Muscle of back (tissue), 13 donors: ENCODE measurements around the gene ADCY10. TPM values are rescaled to one million over a fixed set of nuclear protein-coding genes. Genes with fewer than 3 reads are reported as not detected.
A peak's percentile ranks its signal among the peaks of the same experiment; 100 is the strongest.
"Not testable (repeated sequence)": the region's sequence is repeated elsewhere in the genome, so short reads cannot be mapped to it uniquely, and the experiment has no call there.

Experiments
- DNase-seq, 3 donors: peaks; one replicate each; pipeline versions ENCODE4 v3.0.0 to v3.0.0-alpha.2; 2013
- long read RNA-seq, 9 donors: transcript quantifications; one replicate each; lab custom pipeline, GENCODE V29; 2026
- polyA plus RNA-seq, 10 donors: library from polyadenylated mRNA; unstranded; fragments of 120-200 nt; gene quantifications; one replicate each; pipeline ENCODE4 v1.2.1, GENCODE V29; 2013; ENCODE audit not compliant: insufficient read length in 10 of 10

The ADCY10 gene, protein sequence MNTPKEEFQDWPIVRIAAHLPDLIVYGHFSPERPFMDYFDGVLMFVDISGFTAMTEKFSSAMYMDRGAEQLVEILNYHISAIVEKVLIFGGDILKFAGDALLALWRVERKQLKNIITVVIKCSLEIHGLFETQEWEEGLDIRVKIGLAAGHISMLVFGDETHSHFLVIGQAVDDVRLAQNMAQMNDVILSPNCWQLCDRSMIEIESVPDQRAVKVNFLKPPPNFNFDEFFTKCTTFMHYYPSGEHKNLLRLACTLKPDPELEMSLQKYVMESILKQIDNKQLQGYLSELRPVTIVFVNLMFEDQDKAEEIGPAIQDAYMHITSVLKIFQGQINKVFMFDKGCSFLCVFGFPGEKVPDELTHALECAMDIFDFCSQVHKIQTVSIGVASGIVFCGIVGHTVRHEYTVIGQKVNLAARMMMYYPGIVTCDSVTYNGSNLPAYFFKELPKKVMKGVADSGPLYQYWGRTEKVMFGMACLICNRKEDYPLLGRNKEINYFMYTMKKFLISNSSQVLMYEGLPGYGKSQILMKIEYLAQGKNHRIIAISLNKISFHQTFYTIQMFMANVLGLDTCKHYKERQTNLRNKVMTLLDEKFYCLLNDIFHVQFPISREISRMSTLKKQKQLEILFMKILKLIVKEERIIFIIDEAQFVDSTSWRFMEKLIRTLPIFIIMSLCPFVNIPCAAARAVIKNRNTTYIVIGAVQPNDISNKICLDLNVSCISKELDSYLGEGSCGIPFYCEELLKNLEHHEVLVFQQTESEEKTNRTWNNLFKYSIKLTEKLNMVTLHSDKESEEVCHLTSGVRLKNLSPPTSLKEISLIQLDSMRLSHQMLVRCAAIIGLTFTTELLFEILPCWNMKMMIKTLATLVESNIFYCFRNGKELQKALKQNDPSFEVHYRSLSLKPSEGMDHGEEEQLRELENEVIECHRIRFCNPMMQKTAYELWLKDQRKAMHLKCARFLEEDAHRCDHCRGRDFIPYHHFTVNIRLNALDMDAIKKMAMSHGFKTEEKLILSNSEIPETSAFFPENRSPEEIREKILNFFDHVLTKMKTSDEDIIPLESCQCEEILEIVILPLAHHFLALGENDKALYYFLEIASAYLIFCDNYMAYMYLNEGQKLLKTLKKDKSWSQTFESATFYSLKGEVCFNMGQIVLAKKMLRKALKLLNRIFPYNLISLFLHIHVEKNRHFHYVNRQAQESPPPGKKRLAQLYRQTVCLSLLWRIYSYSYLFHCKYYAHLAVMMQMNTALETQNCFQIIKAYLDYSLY (N-terminal part only)
- under 1 TPM in 8 of 10 donors, not detected in 2; 0.04 to 0.37 (median 0.13) TPM for polyA plus RNA-seq
- long read RNA-seq, donor 1 = 0 reads
- long read RNA-seq, donor 2 = 0 reads
- long read RNA-seq, donor 3 = 0 reads
- long read RNA-seq, donor 4 = 0 reads
- long read RNA-seq, donor 5 = 0 reads
- long read RNA-seq, donor 6 = 0 reads
- long read RNA-seq, donor 7 = 0 reads
- long read RNA-seq, donor 8 = 0 reads
- long read RNA-seq, donor 9 = 0 reads

DNA sequence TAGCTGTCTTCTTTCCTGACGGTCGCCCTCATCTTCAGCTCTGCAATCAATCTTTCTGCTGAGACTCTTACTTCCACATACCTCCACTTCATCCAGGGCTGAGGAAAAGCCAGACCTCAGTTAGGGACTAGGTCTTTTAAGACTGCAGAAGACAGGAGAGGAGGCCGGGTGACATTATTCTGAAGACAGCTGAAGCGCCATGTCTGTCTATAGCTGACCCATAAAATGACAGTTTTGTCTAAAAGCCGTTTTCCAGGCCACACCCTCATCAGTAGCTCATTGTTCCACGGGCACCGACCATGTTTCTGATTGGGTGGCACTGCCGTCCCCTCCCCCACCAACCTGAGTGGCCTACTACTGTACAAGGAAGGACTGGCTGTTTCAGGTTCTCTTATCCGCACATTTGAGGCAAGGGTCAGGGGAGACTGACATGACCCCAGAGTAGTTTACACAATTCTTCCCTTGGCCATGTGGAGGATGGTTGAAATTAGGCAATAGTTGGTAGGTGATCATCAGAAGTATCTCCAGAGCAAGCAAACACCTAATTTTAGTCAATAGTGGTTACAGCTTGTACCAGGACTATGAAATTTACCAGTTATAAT is at the start of gene ADCY10:
ADCY10 (minus strand) TSS at position 240 of the 602 bp plus-strand sequence. CDS start 8,994 bp downstream, outside the sequence.
- no peak for DNase-seq

DNA sequence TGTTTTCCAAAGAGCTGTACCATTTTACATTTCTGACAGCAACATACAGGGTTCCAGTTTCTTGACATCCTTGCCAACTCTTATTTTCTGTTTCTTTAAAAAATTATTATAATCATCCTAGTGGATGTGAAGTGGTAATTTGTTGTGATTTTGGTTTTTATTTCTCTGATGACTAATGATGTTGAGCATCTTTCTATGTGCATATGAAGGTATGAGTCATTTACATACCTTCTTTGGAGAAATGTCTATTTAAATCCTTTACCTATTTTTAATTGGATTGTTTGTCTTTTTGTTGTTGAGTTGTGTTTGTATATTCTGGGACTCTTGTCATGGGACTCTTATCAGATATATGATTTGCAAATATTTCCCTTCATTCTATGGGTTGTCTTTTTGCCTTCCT is 43.8 kb upstream of the ADCY10 start:
- no peak for DNase-seq

DNA sequence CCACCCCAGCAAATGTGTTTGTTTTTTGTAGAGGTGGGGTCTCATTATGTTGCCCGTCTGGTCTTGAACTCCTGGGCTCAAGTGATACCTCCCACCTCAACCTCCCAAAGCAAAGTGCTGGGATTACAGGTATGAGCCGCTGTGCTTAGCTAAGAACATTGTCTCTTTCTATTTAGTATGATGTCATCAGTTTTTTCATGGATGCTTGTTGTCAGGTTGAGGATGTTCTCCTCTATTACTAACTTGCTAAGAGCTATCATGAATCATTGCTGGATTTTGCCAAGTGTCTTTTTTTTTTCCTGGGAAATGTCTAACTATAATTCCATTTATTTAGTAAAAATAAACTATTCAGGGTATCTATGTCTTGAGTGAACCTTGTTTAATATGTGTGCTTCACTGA is 42.0 kb upstream of the ADCY10 start:
- no peak for DNase-seq

DNA sequence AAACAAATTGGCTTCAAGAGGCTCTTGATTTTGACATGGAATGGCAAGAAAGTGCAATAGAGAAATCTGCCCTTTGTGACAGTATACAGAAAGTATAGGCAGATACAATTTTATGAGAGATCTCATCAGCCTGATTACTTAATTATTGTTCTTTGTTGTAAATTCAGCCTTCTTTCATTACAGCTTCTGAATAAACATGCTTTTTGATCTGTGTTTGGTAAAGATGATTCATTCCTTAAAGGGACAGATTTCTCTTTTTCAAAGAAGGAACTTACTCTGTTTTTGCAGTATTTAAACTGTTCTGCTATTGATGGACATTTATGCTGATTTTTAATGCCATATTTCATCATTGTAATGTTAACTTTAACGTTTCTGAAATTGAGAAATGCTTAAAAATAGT is 36.6 kb upstream of the ADCY10 start:
- DNase-seq = no peak

DNA sequence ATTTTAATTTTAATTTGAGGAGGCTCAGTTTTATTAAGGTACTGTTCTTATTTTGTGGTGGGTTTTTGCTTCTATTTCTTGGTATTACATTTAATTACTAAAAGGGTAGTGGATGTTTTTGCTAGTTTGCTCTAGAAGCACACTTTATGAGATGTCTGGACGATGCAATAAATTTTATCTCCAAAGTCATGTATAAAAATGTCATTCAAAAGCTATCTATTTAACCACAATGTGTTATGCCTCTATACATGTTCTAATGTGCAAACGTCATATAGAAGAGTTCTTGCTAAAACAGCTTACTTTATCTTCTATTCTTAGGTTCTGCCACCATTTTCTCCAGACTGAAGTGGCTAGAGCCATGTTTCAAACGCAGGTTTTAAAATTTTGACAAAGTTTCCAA is 35.9 kb upstream of the ADCY10 start:
- DNase-seq = no peak

DNA sequence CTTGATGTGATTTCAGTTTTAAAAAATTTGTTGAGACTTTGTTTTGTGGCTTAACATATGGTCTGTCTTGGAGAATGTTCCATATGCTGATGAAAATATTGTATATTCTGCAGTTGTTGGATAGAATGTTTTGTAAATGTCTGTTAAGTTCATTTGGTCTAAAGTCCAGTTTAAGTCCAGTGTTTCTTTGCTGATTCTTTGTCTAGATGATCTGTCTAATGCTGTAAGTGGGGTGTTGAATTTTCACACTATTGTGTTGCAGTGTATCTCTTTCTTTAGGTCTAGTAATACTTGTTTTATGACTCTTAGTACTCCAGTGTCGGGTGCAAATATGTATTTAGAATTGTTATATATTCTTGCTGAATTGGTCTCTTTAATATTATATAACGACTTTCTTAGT is 33.8 kb upstream of the ADCY10 start:
- DNase-seq = no peak

DNA sequence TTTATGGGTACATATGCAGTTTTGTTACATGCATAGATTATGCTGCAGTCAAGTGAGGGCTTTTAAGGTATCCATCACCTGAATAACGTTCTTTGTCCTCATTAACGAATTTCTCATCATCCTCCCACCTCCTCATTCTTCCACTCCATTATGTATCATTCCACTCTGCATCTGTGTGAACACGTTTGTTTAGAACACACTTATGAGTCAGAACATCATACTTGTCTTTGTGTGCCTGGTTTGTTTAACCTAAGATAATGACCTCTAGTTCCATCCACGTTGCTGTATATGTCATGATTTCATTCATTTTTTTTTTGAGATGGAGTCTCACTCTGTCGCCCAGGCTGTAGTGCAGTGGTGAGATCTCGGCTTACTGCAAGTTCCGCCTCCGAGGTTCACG is 29.6 kb upstream of the ADCY10 start:
- no peak for DNase-seq

DNA sequence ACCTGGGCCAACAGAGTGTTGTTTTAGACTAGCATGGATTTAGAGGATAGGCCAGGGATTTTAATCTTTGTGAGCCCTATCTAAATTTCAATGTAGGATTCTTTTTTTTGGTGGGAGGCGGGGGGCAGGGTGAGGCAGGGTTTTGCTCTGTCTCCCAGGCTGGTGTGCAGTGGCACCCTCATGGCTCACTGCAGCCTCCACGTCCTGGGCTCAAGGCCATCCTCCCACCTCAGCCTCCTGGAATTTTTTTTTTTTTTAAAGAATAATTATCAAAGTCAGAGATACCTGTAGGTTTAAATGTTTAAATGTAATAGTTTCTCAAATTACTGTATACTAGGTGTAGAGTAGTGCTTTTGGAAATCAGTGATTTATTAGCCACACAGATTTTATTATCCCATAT is 26.3 kb upstream of the ADCY10 start:
- DNase-seq = no peak

DNA sequence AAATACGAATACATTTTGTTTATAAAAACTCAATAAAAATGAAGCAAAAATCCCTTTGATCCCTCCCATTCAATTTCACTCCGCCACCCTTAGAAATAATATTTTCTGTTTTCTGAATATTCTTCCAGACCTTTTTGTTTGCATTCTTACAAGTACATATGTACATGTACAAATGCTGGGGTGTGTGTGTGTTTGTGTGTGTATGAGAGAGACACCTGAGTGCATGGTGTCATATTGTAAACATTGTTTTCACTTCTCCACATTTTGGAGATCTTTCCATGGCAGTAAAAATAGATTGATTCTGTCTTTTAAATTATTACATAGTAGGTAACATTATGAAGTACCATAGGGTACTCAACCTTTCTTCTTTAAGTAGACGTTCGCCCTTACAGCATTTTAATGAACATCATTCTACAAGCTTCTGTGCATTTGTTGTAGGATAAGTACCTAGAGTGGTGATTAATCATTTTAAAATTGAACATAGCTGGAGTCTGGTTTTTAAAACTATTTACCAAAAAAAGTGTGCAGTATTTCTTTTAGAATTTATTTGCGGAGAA is 24.2 kb upstream of the ADCY10 start:
- DNase-seq = peak in 2 of 3 donors; percentile 4 to 22

DNA sequence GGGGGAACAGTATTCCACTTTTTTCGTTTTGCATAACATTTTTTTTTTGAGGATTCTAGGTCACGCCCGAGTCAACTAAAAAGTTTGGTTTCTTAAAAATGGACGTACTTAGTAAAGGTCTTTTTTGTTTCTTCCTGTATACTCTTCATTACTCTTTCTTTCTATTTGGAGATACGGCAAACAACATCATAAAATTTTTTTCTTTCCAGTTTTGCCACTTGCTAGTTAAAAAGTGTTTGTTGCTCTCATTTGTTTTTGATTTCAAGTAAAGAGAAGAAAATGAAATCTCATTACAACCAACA is 23.7 kb upstream of the ADCY10 start:
- DNase-seq = no peak

DNA sequence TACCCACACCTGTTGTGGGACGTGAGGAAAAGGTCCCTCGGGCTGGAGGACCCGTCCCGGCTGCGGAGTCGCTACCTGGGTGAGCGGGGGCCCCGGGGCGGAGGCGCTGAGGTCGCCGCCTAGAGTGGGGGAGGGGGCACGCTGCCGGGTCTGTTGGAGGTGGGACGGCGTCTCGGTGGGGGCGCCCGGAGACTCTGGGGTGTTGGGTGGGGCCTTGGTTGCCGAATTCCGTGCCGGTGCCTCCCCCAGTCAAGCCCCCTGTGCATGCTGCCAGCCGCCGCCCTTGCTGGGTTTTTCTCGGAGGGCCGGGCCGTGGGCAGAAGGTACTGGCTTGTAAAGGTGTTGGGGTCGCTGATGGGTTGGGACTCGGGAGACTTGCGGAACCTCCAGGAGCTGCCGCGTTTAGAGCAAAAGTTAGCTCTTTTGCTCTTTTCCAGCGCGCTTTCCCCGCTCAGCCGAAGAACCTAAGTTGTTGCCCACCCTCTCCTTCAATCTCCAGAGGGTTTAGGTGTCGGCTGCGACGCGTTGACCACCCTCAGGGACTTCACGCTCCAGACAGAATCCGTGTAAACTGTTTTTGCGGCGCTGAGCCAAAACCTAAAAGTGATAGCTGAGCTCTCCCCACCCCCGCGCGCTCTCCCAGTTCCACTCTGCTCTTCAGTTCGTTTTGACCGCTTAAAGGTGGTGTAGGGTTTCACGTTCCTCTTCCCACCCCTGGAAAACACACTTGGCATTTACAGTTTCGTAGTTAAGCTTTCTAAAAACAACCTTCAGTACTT is 23.2 kb upstream of the ADCY10 start, which contains the start of gene MPC2:
MPC2 (minus strand) TSS at position 143 of the 779 bp plus-strand sequence. CDS start 1,231 bp downstream, outside the sequence.
- DNase-seq = peak; percentile 81 to 93 (median 85)

DNA sequence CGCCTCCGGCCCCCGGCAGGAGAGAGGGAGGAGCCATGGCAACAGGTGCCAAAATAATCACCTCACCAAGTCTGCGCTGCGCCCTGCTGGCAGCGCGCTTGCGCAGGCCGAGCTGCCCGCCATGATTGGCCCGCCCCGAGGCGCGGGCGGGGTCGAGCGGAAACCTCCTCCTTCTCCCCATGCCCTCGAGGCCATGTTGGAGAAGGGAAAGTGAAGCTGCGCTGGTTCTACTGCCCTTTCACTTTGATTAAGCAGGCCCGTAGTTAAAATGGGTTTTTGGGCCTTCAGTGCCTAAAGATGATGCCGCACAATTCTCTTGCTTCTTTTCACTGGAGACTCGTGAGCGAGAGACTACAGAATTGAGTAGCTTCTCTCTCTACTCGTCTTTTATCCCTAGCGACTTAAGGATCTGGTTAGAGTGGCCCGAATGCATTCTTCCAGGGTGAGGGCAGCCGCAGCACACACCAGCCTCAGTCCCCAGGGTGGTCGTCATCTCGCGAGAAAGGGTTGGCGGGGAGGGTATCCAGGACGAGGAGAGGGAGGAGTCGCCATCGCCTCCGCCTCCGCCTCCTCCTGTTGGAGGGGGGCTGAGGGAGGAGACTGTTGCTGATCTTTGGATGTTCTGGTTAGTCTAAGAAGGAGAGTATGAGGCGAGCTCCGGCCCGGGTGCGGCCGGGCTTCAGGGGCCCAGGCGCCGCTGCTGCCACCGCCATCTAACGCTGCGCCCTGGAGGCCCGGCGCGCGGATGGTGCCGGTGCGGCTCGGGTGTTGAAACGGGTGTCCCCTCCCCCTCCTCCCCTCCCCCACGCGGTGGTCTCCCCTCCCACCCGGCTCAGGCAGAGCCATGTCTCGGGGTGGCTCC is 22.4 kb upstream of the ADCY10 start, which contains the start of gene DCAF6:
DCAF6 (plus strand) TSS at position 616 of the 862 bp plus-strand sequence; CDS start at position 845, 229 bp downstream.
- DNase-seq = peak; percentile 99 to 100 (median 99)

DNA sequence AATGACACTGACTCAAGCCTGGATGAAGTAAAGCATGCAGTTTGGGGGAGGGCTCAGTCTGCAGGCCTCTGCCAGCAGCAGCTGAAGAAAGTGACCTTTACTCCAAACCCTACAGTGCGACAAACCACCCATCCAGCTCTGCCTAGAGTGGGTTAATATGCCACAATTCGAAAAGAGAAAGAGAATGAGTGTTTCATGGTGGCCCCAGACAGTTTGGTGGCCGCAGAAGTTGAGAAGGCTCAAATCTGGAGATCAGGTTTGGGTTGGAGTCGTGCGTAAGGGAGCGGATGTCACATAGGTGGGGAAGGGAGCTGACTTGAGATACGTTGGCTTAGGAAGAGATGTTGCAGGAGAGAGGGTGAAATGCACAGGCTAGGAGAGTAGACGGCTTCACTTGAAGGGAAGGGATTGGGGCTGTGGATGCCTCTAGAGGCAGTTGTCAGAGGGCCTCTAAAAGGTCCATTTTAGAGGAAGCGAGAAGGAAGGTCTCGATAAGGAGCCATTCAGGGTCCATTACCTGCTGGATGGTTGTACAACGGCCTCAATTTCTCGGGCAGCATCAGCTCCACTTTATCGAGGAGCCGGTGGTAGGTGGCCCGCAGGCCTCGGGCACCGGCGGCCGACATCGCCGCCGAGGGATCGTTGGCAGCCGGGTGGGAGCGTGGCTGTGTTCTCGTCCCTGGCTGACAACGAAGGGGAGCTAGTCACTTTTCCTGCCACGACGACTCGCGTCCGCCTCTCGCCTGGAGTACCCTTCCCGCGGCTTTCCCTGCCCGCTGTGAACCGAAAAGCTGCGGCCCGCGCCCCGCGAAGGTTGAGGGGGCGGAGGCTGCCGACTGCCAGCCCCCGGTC is 21.5 kb upstream of the ADCY10 start:
- DNase-seq = peak in 2 of 3 donors; percentile 34 to 63

DNA sequence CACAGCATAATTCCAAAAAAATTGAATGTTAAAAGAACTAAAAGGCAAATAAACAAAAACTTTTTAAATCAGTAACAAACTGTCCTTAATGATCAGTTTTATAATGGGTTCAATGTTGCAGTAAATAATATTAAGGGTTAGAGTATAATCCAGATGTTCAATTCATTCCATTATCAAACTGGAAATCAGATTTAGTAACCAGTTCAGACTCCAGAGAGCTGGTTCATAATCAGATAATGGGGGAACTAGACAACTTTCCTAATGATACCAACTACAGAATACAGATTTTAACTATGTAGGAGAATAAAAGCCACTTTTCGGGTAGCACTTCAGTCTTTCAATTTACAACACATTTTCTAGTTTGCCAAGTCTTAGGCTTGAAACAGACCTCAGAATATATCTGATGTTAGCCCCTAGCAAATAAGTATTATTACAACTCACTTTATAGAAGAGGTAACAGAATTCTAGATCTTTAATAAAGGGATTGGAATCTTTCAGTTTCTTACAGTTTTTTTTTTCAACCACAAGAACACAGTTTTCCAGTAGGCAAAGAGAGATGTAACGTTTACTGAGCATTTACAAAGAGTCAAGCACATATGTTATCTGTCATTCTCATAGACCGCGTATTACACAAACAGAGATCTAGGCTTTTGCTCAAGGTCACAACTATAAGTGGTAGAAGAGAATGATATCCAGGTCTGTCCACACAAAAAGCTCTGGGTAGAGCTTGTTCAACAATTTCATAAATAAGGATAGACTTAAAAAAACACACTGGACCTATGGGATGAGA is 20.7 kb upstream of the ADCY10 start:
- peak in 1 of 3 donors; percentile 30 for DNase-seq

DNA sequence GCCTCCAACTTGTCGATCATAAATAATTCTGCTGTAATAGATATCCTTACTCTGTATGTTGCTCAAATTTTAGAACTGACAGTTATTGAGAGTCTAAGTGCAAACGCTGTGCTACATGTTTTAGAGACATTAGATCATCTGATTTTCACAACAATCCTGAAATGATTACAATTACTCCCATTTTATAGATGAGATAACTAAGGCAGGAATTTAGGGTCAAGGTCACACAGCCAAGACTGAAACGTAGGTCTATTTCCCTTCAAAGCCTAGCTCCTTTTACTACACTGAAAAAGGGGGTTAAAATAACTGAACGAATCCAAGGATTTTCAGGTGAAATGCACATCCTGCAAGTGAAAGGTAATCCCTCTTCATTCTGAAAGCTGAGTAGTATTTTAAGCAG is 19.9 kb upstream of the ADCY10 start:
- no peak for DNase-seq

DNA sequence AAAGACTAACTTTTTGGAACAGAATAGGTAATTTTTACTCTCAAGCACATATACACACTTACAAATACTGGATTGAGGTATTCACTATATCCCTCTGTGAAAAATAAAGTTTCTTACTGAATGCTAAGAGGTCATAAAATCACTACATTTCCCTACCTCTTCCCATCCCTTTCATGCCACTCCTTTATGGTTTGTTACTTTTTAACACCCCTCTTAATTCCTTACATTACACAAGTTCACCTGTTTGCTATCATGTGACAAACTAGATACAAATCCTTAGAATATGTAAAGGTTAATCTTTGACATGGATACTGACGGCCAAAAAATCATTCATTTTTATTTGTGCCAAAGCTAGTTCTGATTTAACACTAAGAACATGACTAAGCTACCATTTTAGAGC is 15.8 kb upstream of the ADCY10 start:
- DNase-seq = no peak

DNA sequence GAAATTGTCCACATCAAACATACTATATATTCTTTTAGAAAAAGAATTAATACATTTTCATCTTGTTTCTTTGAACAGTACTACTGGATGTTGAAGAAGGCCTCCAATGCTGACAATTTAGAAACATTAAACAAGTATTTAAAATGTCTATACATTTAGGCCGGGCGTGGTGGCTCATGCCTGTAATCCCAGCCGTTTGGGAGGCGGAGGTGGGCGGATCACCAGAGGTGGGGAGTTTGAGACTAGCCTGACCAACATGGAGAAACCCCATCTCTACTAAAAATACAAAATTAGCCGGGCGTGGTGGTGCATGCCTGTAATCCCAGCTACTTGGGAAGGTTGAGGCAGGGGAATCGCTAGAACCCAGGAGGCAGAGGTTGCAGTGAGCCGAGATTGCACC is 15.0 kb upstream of the ADCY10 start:
- DNase-seq = not testable (repeated sequence)
